Measurements from ENCODE around the gene SLC1A4.

- TF ChIP-seq EZH2phosphoT487 (IDR thresholded peaks at IDR 0.05; ENCODE audit: borderline replicate concordance, low read length) (no peak), CTCF (conservative IDR thresholded peaks at IDR 0.05; ENCODE audit: low read depth, low read length) (no peak)
Observed at GRCh38 chr2:65049010-65049639, 59.9 kb downstream of the SLC1A4 start.
